Esophagus muscularis mucosa (tissue), 4 donors: ENCODE data around the gene C4B.
"Not testable (repeated sequence)": the region's sequence is repeated elsewhere in the genome, so short reads cannot be mapped to it uniquely, and the experiment has no call there.

ENCODE experiments used
- CTCF ChIP-seq, 3 experiments: fragments of 200-600 bp in 2 of 3; fragments of 450-650 bp in 1 of 3; sonication (generic) in 2 of 3; IDR thresholded peaks; one replicate each; pipeline ENCODE4 v1.5.1; 2017 to 2019; ENCODE audit warnings: antibody characterized with exemption in 3 of 3, mild to moderate bottlenecking in 2 of 3, moderate library complexity in 1 of 3
- EP300 ChIP-seq: sonication (generic); formaldehyde crosslinking; IDR thresholded peaks from one replicate; pipeline ENCODE4 v1.6.1; 2017; ENCODE audit warnings: antibody characterized with exemption
- POLR2A ChIP-seq: fragments of 450-650 bp; IDR thresholded peaks from one replicate; pipeline ENCODE4 v1.6.1; 2017; ENCODE audit warnings: antibody characterized with exemption, moderate library complexity, mild to moderate bottlenecking, low read depth
- POLR2AphosphoS5 ChIP-seq, 2 donors: sonication (generic); formaldehyde crosslinking; IDR thresholded peaks; one replicate each; pipeline ENCODE4 v1.6.1; 2017; ENCODE audit warnings: antibody characterized with exemption in 2 of 2

GRCh38 chr6:32043589-32044380 lies 29.2 kb downstream of the C4B start:
- TF ChIP-seq EP300; POLR2AphosphoS5 (IDR thresholded peaks at IDR 0.05); CTCF (IDR thresholded peaks at IDR 0.05); POLR2A: not testable (repeated sequence)
